Endothelial cell of hepatic sinusoid (primary cell): Measurements from ENCODE around the gene LRRN3.

Experiments
- in situ Hi-C: cut with HindIII; loops from 2 replicates; pipeline ENCODE4 v1.10.0; 2017; ENCODE audit warnings: low sequenced_read_pairs

Gene LRRN3

GRCh38 chr7:111159426-111159825 lies 68.5 kb downstream of the LRRN3 start:
- in situ Hi-C loops = no loop called here

- in situ Hi-C loops = no loop called here
Measured at GRCh38 chr7:111160297-111160696, 69.4 kb downstream of the LRRN3 start.

- in situ Hi-C loops = no loop called here
Measured at GRCh38 chr7:111162692-111163091, 71.8 kb downstream of the LRRN3 start.

GRCh38 chr7:111164442-111164841 lies 73.5 kb downstream of the LRRN3 start:
- in situ Hi-C loops = no loop called here

GRCh38 chr7:111168182-111168581 lies 77.3 kb downstream of the LRRN3 start:
- in situ Hi-C loops = no loop called here

- in situ Hi-C loops = no loop called here
Measured at GRCh38 chr7:111172564-111173257, 81.8 kb downstream of the LRRN3 start.

- in situ Hi-C loops = no loop called here
Measured at GRCh38 chr7:111173528-111173927, 82.6 kb downstream of the LRRN3 start.

GRCh38 chr7:111173990-111174389 lies 83.1 kb downstream of the LRRN3 start:
- in situ Hi-C loops = no loop called here

GRCh38 chr7:111174510-111174909 lies 83.6 kb downstream of the LRRN3 start:
- in situ Hi-C loops = no loop called here
